Caco-2 (cell line): Measurements from ENCODE around the gene CAPN2. TPM values are rescaled to one million over a fixed set of nuclear protein-coding genes. Genes with fewer than 3 reads are reported as not detected.

ENCODE experiments used
- BruUV-seq: library from RNA; stranded (reverse); fragments of 400-500 nt; replicated peaks from 2 replicates; lab custom pipeline; 2021; lab: Mats Ljungman, UMichigan
- CTCF ChIA-PET: fragments of 300-600 bp; sonication (Branson Sonifier 250); formaldehyde crosslinking; loops from one replicate; lab custom pipeline; 2022; ENCODE audit warnings: antibody characterized with exemption; lab: Charles Lee
- POLR2A ChIA-PET: fragments of 300-600 bp; sonication (Branson Sonifier 250); formaldehyde crosslinking; loops from one replicate; lab custom pipeline; 2022; ENCODE audit warnings: antibody characterized with exemption; lab: Charles Lee
- DNase-seq, 2 experiments: peaks; one replicate each; pipeline versions ENCODE4 v3.0.0 to v3.0.0-alpha.2; 2020 to 2022
- H3K27me3 ChIP-seq: replicated peaks from 2 replicates; pipeline ENCODE4 v1.6.0; 2011; ENCODE audit warnings: low read length; ENCODE audit not compliant: control insufficient read depth, insufficient read depth
- H3K36me3 ChIP-seq: 2 replicates; pipeline ENCODE4 v1.5.1; 2011; ENCODE audit warnings: low read length; ENCODE audit not compliant: control insufficient read depth, insufficient read depth
- H3K4me1 ChIP-seq: fragments of 250-450 bp; sonication (Bioruptor Pico); 2 replicates; pipeline ENCODE4 v1.5.1; 2020; ENCODE audit warnings: mild to moderate bottlenecking
- H3K4me3 ChIP-seq: 2 replicates; pipeline ENCODE4 v1.5.1; 2011; ENCODE audit warnings: low read depth, mild to moderate bottlenecking, control low read depth, low read length
- H3K9me3 ChIP-seq: fragments of 250-450 bp; sonication (Bioruptor Pico); 2 replicates; pipeline ENCODE4 v1.5.1; 2020; ENCODE audit warnings: mild to moderate bottlenecking, moderate library complexity
- H3K27ac Mint-ChIP-seq: one replicate; pipeline ENCODE4 v1.8.0; 2022; ENCODE audit warnings: mixed read lengths; ENCODE audit not compliant: unreplicated experiment
- H3K27me3 Mint-ChIP-seq: one replicate; pipeline ENCODE4 v1.8.0; 2022; ENCODE audit warnings: mixed read lengths; ENCODE audit not compliant: insufficient read depth, unreplicated experiment
- H3K36me3 Mint-ChIP-seq: one replicate; pipeline ENCODE4 v1.8.0; 2022; ENCODE audit warnings: mild to moderate bottlenecking, mixed read lengths; ENCODE audit not compliant: insufficient read depth, unreplicated experiment
- H3K4me1 Mint-ChIP-seq: one replicate; pipeline ENCODE4 v1.8.0; 2022; ENCODE audit warnings: low read depth, mixed read lengths; ENCODE audit not compliant: unreplicated experiment
- H3K4me3 Mint-ChIP-seq: one replicate; pipeline ENCODE4 v1.8.0; 2022; ENCODE audit warnings: mild to moderate bottlenecking, moderate library complexity, mixed read lengths; ENCODE audit not compliant: unreplicated experiment
- H3K9me3 Mint-ChIP-seq: one replicate; pipeline ENCODE4 v1.8.0; 2022; ENCODE audit warnings: mixed read lengths; ENCODE audit not compliant: unreplicated experiment
- CTCF ChIP-seq, 2 experiments: fragments of 200-600 bp in 1 of 2; IDR thresholded peaks; 1 replicate in 1 of 2; 2 replicates in 1 of 2; pipeline versions ENCODE4 v1.5.1 to v1.8.0; 2011 to 2022; ENCODE audit warnings: antibody characterized with exemption in 1 of 2, control low read depth in 1 of 2, inconsistent platforms in 1 of 2, low read depth in 1 of 2, low read length in 1 of 2, mild to moderate bottlenecking in 1 of 2, moderate library complexity in 1 of 2; ENCODE audit not compliant: insufficient read depth in 1 of 2, severe bottlenecking in 1 of 2, unreplicated experiment in 1 of 2
- intact Hi-C: fragments of 100-400 bp; cut with micrococcal nuclease; formaldehyde crosslinking; loops from one replicate; pipeline ENCODE4 v1.10.0; 2022; ENCODE audit not compliant: unreplicated experiment
- total RNA-seq: library from RNA; stranded (reverse); gene quantifications from 2 replicates; pipeline ENCODE4 v1.2.3, GENCODE V29; 2022

The CAPN2 gene
- total RNA-seq, 1 experiment from 2014 or later = 157 TPM

- ChIA-PET CTCF (interaction anchor here (1.2 kb wide), 1 partner anchor 239 kb away, joined by 4 read pairs; no protein-coding TSS in a partner anchor), POLR2A (no interaction called here)
- intact Hi-C loops = loop anchor here (1.0 kb wide), 2 partner anchors 35 to 240 kb away; no protein-coding TSS in a partner anchor
- no peaks in the 10 kb centered on the region for H3K9me3 Mint-ChIP-seq
- Histone ChIP-seq H3K36me3 (peaks cover 1% of the 10 kb centered on the region; the same call in 1 of the 2 replicates), H3K4me1 (peaks cover 20% of the 10 kb centered on the region), H3K27me3 (no peaks in the 10 kb centered on the region), H3K9me3 (no peaks in the 10 kb centered on the region), H3K4me3 (no peak overlapping the region)
- peaks cover 75% of the 10 kb centered on the region for H3K36me3 Mint-ChIP-seq
- no TSS peak for BruUV-seq
- H3K4me3 Mint-ChIP-seq = no peak overlapping the region
- no peaks in the 10 kb centered on the region for H3K27me3 Mint-ChIP-seq
- peak in 1 of 2 experiments; percentile 28 for DNase-seq
- peak in 1 of 2 experiments; percentile 40 for TF ChIP-seq CTCF (IDR thresholded peaks at IDR 0.05; ENCODE audit: insufficient read depth in 1 of 2, low read depth in 1 of 2, low read length in 1 of 2, severe bottlenecking in 1 of 2, unreplicated experiment in 1 of 2)
- H3K27ac Mint-ChIP-seq = no peak overlapping the region
- H3K4me1 Mint-ChIP-seq = peaks cover 16% of the 10 kb centered on the region
Observed at GRCh38 chr1:223811634-223812101, 99.3 kb downstream of the CAPN2 start.

DNA sequence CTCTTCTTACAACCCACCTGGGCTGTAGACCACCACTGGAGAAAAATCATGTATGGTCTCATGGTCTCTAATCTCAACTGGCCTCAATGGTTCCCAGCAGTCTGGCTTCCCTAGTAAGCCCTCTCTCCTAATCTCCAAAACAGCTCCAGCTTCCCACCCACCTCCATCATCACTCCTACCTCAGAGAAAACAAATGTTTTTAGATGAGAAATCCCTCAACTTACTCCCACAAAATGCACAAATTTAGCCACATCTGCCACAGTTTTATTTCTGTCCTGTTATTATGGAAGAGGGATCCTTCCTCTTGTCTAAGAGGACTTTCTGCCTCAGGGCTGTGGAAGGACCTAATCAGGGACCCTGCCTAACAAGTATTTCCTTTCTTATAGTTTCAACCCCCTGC, 101.3 kb downstream of the CAPN2 start:
- H3K9me3 Mint-ChIP-seq = no peaks in the 10 kb centered on the region
- BruUV-seq = no TSS peak
- Histone ChIP-seq H3K27me3 (no peaks in the 10 kb centered on the region), H3K36me3 (0 out of 2 replicates have a peak, but pooled peaks cover 1% of the 10 kb centered on the region), H3K9me3 (no peaks in the 10 kb centered on the region), H3K4me3 (no peak overlapping the region), H3K4me1 (peaks cover 22% of the 10 kb centered on the region)
- H3K27me3 Mint-ChIP-seq = no peaks in the 10 kb centered on the region
- POLR2A ChIA-PET = no interaction called here
- DNase-seq = no peak
- TF ChIP-seq CTCF (IDR thresholded peaks at IDR 0.05; ENCODE audit: insufficient read depth in 1 of 2, low read depth in 1 of 2, low read length in 1 of 2, severe bottlenecking in 1 of 2, unreplicated experiment in 1 of 2) = no peak
- H3K4me1 Mint-ChIP-seq = peaks cover 16% of the 10 kb centered on the region
- CTCF ChIA-PET = no interaction called here
- no peak overlapping the region for H3K4me3 Mint-ChIP-seq
- peaks cover 69% of the 10 kb centered on the region for H3K36me3 Mint-ChIP-seq
- no peak overlapping the region for H3K27ac Mint-ChIP-seq
- intact Hi-C loops = no loop called here

DNA sequence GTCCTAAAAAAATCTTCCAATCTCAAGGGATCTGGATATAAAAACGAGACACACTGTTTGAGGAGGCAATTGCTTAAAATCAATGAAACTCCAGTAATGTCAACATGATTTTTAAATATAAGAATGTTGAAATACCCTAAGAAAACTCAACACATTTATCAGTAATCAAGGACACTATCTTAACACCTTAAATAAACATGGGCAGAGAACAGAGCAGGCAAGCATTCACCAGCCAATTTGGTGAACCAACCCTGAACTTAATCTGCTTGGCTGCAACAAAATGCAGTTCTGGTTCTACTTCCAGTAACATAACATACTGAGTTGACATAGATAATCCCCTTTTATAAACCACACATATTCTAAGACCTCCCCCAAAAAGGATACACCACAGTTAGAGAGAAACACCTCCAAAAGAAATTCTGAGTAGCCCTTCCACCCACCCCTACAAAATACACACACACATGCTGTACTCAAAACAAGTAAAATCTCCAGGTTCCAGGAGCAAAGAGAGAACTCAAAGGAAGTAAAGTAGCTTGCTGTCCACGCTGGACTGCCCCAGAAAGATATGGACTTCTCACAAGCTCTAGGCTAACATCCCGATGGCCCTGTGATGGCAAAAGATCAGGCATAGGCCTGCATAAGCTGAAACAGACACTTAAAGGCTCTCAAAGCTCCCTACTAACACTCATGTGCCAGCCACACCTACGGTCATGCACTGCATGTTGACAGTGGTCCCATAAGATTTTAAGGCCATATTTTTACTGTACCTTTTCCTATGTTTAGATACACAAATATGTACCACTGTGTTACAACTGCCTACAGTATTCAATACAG, 102.9 kb downstream of the CAPN2 start:
- CTCF ChIA-PET = no interaction called here
- H3K36me3 ChIP-seq = 0 out of 2 replicates have a peak, but pooled peaks cover 1% of the 10 kb centered on the region
- Mint-ChIP-seq H3K4me3 (no peak overlapping the region), H3K4me1 (peaks cover 30% of the 10 kb centered on the region), H3K36me3 (peaks cover 69% of the 10 kb centered on the region), H3K27me3 (no peaks in the 10 kb centered on the region), H3K9me3 (no peaks in the 10 kb centered on the region), H3K27ac (peak overlapping the region; percentile 45)
- no peaks in the 10 kb centered on the region for H3K27me3 ChIP-seq
- POLR2A ChIA-PET = no interaction called here
- no TSS peak for BruUV-seq
- TF ChIP-seq CTCF (IDR thresholded peaks at IDR 0.05; ENCODE audit: insufficient read depth in 1 of 2, low read depth in 1 of 2, low read length in 1 of 2, severe bottlenecking in 1 of 2, unreplicated experiment in 1 of 2) = no peak
- peaks cover 34% of the 10 kb centered on the region for H3K4me1 ChIP-seq
- H3K9me3 ChIP-seq = no peaks in the 10 kb centered on the region
- no peak overlapping the region for H3K4me3 ChIP-seq
- no peak for DNase-seq
- intact Hi-C loops = no loop called here
